GM15510 (cell line): ENCODE data around the gene PCYT1A.

Experiments
- POLR2A ChIP-seq: IDR thresholded peaks from 3 replicates; pipeline ENCODE4 v1.6.1; 2011; ENCODE audit warnings: borderline replicate concordance; ENCODE audit not compliant: insufficient read length; ENCODE audit errors: extremely low read depth

Gene PCYT1A

DNA sequence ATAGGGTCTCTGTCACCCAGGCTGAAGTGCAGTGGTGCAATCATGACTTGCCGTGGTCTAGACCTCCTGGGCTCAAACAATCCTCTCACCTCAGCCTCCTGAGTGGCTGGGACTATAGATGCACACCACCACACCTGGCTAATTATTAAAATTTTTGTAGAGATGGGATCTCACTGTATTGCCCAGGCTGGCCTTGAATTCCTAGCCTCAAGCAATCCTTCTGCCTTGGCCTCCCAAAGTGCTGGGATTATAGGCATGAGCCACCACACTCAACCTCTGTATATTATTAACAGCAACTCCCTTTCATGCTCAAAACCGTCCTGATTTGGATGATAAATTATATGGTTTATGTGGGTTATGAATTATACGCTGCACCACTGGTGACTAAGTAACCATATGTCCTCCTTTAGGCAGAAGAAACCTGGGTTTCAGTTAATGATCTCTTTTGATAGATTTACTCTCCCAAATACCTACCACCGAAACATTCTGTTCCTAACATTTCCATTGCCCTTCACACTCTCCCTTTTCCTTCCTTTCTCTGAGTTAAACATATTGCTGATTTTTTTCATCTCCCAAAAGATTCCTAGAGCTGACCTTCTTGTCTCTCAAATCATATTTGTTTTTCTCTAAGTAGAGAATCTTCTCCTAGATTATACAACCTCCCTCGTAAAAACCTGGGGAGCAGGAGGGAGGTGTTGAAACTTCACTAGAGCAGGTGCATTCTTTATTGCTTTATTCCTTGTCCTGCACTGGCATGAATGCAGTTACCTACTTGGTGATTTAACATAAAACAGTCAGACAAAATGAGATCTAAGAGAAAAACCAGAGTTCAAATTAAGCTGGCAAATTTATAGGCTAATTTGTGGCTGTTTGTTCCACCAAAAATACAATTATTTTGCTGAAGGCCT is 32.9 kb downstream of the PCYT1A start:
- no peak for TF ChIP-seq POLR2A

DNA sequence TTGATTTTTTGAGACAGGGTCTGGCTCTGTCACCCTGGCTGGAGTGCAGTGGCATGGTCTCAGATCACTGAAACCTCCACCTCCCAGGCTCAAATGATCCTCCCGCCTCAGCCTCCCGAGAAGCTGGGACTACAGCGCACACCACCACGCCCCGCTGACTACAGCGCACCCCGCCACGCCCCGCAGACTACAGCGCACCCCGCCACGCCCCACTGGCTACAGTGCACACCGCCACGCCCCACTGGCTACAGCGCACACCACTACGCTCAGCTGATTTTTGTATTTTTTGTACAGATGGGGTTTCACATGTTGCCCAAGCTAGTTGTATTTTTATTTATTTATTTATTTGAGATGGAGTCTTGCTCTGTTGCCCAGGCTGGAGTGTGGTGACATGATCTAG is 35.6 kb downstream of the PCYT1A start:
- TF ChIP-seq POLR2A = no peak

DNA sequence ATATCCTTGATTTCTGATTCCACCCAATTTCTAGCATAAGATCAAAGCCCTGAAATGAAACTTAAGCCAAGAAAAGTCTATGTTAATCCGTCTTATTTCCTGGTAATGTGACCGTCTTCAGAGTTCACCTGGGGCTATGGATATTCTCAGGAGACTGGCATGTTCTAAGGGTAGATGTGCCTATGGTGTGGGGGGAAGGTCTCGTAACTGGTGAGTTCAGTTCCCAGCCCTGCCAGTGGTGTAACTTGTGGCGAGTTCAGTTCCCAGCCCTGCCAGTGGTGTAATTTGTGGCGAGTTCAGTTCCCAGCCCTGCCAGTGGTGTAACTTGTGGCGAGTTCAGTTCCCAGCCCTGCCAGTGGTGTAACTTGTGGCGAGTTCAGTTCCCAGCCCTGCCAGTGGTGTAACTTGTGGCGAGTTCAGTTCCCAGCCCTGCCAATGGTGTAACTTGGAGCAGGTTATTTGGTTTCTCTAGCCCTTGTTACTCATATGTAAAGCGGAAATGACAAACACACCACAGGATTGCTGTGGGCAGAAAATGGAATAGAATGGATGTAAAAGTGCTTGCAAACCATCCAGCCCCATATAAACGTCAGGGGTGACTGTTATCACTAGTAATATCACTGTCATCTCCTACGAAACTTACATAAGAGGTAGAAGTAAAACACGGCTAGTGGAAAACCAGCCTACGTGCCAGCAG is 40.8 kb downstream of the PCYT1A start:
- TF ChIP-seq POLR2A = no peak

DNA sequence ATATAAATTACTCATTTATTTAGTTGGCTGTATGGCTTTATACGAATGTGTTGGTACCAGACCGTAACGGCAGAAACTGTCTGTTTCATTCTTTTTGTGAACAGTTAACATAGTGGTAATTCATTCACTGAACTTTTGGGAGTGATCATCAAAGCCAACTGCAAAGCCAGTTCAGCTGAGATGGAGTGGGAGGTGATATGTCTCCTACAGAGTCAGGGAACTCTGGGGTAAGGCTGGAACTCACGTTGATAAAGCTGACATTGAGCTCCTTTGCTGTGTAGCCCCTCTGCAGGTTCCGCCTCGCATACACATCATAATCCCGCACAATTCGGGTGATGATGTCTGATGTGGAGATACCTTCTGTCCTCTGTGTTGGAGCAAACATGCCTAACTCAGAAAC is 45.8 kb downstream of the PCYT1A start:
- TF ChIP-seq POLR2A = no peak

DNA sequence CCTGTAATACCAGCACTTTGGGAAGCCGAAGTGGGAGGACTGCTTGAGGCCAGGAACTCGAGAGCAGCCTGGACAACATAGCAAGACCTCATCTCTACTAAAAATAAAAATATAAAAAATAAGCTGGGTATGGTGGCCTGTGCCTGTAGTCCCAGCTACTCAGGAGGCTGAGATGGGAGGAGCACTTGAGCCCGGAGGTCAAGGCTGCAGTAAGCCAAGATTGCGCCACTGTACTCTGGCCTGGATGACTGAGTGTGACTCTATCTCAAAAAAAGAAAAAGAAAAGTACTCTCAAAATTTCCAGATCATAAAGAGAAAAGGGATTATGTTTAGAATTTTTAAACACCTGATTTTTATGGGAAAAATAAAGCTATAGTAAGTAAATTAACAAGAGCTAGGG is 47.1 kb downstream of the PCYT1A start:
- TF ChIP-seq POLR2A = no peak

DNA sequence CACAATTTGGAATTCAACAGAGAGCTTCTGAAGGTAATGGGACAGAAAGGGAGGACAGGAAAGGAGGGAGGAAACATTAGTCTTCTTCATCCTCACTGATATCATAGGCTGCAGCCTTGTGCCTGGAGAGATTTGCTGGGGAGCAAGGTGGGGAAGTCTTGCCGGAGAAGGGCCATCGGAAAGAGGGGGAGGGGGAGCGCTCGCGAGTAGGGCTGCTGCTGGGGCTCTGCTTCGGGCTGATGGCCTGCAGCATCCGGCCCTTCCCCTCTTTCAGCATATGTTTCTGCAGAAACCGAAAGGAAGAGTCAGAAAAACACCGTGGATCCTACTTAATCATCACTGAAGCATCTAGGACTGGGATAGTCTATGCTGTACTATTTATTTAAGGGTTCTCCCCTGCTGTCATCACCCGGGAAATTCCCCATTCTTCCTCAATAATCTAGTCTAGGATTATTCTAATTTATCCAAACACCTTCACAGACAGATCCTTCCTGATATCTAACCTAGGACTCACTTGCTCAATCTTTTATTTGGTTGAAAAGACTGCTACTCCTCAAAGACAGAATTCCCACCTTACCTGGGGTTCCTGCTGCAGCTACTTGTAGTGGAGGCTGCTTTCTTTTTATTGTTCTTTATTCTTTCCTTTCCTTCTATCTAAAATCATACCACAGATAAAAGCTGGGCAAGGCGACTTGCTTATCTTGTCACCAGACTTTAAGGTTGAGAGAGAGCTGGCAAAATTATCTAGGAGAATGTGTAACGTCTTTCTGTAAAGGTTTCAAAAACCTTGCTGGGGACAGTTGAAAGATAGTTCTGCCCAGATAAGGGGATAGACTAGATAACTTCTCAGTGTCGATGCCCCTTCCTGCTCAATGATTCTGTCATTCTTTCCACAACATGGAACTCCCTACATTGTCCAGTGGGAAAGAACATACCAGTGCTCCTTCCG is 48.6 kb downstream of the PCYT1A start:
- no peak for TF ChIP-seq POLR2A

DNA sequence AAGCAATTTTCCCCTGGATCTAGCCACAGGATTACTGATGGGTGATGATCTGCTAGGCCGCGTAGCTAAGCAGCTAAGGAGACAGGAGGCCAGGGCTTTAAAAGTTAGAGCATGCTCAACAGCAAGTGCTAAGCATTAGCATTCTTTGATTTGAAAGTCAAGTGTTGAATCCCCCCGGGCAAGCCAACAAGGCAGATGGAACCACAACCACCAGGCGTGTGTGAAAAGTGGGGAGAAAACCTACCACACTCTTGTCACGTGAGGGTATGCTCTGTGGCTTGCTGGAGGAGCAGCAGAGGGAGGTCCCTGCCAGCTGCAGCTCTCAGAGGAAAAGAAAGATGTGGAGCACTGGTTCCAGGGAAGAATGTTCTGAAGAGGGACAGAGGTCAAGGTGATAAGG is 50.3 kb downstream of the PCYT1A start:
- no peak for TF ChIP-seq POLR2A

DNA sequence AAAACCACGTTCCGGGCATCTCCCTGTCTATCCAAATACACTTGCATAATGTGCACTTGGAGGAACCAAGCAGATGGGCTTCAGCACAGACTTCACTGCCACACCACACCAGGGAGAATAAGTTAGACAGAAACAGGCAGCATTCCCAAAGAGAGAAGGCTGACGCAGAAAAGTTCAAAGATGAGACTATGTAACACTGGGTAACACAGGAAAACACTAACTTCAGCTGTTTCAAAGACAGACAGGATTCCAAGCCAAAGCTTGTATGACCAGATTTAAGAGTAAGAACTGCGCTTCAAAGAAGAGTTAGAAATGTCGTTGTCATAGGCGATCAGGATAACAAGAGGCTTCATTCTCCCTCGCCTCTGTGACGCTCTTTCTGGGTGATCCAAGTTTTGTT is 51.3 kb downstream of the PCYT1A start:
- TF ChIP-seq POLR2A = no peak

DNA sequence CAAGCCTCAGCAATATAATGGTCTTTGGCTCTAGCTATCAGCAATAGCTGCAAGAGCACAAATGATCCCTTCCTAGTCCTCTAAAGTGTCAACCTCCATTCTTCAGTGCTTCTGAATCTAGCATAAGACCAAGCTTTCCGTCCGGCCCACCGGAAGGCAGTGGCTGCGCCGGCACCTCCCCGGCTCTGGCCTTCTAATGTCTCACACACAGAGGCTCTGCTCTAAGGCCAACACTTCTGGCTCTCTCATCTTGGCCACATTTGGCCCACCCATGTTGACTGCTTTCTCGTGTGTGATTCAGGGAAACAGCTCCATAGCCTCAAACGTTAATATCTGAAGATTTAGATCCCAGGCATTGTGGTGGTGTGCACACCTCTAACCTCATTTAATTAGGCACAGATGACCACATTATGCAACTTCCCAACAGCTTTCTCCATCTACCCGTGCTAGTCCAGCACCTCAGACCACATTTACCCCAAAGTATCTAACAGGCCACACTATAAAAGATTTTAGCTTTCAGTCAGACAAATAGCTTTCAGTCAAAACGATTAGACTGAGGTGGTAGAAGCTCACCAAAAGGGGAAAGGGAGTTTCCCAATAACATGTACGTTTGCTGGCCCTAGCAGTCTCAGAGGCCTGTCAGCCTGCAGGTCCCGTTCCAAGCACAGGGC is 51.9 kb downstream of the PCYT1A start:
- TF ChIP-seq POLR2A = no peak

DNA sequence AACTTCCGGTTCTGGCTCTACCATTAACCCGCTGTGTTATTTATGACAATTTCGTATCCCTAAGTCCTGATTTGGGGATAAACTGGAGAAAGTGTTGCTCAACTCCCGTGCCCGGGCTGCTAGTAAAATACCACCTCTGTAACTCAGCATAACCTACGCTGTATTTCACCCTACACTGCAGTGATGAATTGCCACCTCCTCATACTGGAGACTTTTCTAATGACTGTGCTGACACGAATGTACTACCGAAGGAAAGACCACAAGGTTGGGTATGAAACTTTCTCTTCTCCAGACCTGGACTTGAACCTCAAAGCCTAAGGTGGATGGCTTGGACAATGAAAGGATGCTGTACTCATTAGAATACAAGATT is 54.7 kb downstream of the PCYT1A start:
- TF ChIP-seq POLR2A = no peak

DNA sequence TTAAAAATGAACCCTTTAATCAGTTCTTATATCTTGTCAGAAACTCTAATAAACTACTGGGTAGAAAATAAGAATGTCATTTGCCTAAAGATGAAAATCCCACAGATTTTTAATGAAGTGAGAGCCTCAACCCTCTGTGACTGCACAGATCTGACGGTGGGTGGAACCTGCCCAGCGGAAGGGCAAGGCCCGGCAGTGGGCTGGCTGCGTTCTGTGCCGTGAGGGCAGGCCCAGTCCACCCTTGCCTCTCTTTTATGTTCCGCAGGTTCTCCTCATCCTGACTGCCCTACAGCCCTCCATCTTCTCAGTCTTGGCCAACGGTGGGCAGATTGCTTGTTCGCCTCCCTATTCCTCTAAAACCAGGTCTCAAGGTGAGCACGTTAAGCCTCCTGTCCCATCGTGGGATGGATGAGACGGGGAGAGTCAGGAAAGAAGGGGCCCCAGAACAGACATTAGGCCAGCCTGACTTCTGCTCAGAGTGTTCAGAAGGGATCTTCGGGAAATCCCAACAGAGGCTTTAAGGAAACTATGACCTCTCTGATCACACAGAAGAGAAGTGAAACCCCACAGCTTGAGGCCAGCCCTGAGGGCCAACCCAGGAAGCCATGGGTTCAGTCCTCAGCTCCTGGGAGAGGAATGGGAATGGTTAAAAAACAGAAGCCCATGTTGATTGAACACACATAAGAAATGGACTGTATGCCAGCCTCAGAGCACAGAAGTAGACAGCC is 55.2 kb downstream of the PCYT1A start:
- TF ChIP-seq POLR2A = no peak

DNA sequence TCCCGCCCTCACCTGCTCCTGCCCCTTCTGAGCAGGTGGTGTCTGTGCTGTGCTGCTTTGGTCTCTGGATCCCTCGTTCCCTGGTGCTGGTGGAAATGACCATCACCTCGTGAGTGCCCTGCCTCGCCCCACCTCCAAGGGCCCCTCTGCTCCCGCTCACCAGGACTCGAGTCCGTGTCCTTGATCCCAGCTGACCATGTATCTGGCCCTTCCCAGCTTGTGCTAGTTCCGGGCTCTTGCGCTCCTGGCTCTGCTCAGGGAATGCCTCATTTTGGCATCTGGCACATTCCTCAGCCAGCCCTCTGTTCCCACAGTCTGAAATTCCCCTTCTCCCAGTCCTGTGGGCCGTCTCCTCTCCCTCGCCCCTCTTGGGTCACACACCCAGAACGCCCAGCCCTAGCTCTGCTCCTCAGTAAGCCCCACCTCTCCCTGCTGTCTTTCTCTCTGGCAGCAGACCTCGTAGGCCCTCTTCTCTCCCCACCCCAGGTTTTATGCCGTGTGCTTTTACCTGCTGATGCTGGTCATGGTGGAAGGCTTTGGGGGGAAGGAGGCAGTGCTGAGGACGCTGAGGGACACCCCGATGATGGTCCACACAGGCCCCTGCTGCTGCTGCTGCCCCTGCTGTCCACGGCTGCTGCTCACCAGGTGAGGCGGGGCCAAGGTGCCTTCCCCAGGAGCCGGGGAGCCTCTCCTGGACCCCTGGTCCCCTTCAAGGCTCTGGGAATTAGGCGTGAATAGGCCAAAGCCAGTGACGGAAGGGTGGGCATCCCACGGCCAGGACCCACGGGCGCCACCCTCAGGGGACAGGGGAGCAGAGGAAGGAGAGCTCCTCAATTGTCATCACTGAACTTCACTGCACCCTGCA is 59.7 kb downstream of the PCYT1A start:
- no peak for TF ChIP-seq POLR2A

DNA sequence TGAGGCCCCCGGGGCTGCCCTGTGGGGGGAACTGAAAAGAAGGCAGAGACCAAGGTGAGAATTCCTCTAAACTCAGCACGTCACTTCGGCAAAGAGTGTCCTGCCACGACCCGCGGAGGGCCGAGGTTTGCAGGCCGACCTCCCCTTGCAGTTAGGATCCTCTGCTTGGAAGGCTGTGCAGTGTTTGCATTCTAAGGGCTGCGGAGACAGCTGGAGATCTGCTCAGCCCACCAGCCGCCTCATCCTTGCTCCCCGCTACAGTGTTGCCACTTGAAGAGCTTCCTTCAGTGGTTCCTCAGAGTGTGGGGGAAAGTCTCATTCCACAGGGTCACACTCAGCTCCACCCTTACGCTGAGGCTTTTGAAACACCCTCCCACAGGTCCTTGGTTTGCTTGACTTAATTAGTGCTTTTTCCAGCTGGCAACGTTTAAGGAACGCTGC is 60.4 kb downstream of the PCYT1A start:
- no peak for TF ChIP-seq POLR2A
